Spleen (tissue), 7 donors: Measurements from ENCODE around the gene PXYLP1.
A peak's percentile ranks its signal among the peaks of the same experiment; 100 is the strongest.

Experiments used
- POLR2A ChIP-seq, 3 donors: fragments of 450-650 bp; IDR thresholded peaks; one replicate each; pipeline ENCODE4 v1.5.1; 2017; ENCODE audit warnings: antibody characterized with exemption in 3 of 3, mild to moderate bottlenecking in 1 of 3
- POLR2AphosphoS5 ChIP-seq, 3 donors: sonication (generic); formaldehyde crosslinking; IDR thresholded peaks; one replicate each; pipeline ENCODE4 v1.5.1; 2017; ENCODE audit warnings: antibody characterized with exemption in 3 of 3
- TF ChIP-seq, protein P1 (sequence below), 11 experiments: fragments of 200-600 bp in 7 of 11; fragments of 450-650 bp in 4 of 11; sonication (generic) in 4 of 11; IDR thresholded peaks in 8 of 11; conservative IDR thresholded peaks in 3 of 11; 1 replicate in 7 of 11; 2 replicates in 4 of 11; pipeline versions ENCODE4 v1.4.0 to v1.8.0; 2016 to 2021; ENCODE audit warnings: antibody characterized with exemption in 11 of 11, inconsistent platforms in 4 of 11, mild to moderate bottlenecking in 1 of 11
- donor health status: DM: no; HTN: no; CAD: no; lungs with moderate emphysema.
- donor health status: DM: no; HTN: no; CAD: no.
- donor health status: DM: no; HTN: no; CAD: no.

DNA sequence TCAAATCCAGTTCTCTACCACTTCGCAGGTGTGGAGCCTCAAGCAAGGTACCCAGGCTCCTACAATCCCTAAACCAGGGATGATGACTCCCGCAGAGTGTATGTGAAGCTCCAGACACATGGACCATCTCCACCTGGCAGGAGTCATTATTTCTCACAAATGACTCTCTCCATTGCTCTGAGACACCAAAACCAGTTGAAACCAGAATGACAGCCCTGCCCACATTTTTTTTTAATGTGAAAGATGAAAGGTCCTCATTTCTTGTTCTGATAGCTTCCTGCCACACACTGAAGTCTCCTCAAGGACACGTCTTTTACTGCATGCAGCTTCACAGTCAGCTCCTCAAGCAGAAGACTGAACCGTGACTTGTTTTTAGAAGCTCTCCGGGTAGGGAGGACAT lies 75.3 kb downstream of the PXYLP1 start:
- TF ChIP-seq, protein P1, sequence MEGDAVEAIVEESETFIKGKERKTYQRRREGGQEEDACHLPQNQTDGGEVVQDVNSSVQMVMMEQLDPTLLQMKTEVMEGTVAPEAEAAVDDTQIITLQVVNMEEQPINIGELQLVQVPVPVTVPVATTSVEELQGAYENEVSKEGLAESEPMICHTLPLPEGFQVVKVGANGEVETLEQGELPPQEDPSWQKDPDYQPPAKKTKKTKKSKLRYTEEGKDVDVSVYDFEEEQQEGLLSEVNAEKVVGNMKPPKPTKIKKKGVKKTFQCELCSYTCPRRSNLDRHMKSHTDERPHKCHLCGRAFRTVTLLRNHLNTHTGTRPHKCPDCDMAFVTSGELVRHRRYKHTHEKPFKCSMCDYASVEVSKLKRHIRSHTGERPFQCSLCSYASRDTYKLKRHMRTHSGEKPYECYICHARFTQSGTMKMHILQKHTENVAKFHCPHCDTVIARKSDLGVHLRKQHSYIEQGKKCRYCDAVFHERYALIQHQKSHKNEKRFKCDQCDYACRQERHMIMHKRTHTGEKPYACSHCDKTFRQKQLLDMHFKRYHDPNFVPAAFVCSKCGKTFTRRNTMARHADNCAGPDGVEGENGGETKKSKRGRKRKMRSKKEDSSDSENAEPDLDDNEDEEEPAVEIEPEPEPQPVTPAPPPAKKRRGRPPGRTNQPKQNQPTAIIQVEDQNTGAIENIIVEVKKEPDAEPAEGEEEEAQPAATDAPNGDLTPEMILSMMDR (IDR thresholded peaks at IDR 0.05 in 8 of 11, conservative IDR thresholded peaks at IDR 0.05 in 3 of 11) = no peak
- TF ChIP-seq POLR2A (IDR thresholded peaks at IDR 0.05) (no peak), POLR2AphosphoS5 (IDR thresholded peaks at IDR 0.05) (peak in 1 of 3 donors; percentile 17)
